GM19395 (cell line): ENCODE measurements around the gene KNDC1.
A peak's percentile ranks its signal among the peaks of the same experiment; 100 is the strongest.

Experiments
- ATAC-seq: cut with Tn5 transposase; IDR thresholded peaks from one replicate; pipeline ENCODE4 v1.9.1; 2021; ENCODE audit warnings: mild to moderate bottlenecking, moderate library complexity; ENCODE audit not compliant: unreplicated experiment

The KNDC1 gene

GRCh38 chr10:133237588-133238465, 77.8 kb downstream of the KNDC1 start, which contains the start of gene VENTX:
TSS of gene VENTX (plus strand) at chr10:133237855. CDS start at chr10:133237915, 60 bp downstream.
- no peak for ATAC-seq

- ATAC-seq = no peak
Observed at GRCh38 chr10:133238466-133238804, 78.4 kb downstream of the KNDC1 start.

DNA sequence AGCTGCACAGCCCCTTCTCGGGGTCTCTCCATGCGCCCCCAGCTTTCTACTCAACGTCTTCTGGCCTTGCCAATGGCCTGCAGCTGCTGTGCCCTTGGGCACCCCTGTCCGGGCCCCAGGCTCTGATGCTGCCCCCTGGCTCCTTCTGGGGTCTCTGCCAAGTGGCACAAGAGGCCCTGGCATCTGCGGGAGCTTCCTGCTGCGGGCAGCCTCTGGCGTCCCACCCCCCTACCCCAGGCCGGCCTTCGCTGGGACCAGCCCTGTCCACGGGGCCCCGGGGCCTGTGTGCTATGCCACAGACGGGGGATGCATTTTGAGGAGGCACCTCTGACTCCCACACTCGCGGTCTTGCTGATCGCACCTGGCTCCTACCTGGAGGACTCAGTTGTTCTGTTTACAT, 80.0 kb downstream of the KNDC1 start:
- no peak for ATAC-seq

DNA sequence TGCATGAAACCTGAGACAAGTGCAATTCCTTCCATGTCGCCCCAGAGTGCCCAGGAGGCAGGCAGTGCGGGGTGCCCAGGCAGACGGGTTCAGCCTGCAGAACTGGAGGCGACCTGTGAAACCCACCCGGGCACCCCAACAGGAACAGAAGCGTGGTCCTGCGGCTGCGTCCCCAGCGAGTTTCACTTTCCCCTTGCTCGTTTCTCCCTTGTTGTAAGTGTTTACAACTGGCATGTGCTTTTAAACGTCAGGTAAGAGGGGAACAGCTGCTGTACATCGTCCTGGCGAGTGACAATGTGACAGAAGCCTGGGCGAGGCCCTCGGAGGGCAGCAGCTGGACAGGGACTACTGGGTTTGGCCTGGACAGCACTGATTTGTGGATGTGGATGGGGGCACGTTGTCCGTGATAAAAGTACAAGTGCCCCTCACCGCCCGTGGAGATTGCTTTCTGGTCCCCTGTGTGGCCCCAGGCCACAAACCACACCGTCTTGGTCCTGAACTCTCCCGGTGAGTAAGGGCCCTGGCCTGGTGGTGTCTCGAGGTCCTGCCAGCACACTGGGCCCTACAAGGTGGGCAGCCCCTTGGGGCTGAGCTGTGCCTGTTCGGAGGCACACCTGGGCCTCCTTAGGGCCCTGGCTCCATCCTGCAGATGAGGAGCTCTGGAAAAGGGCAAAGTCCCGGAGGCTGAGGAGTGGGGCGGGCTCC, 81.6 kb downstream of the KNDC1 start:
- peak; percentile 65 for ATAC-seq

- no peak for ATAC-seq
Observed at GRCh38 chr10:133242611-133243356, 82.8 kb downstream of the KNDC1 start.

DNA sequence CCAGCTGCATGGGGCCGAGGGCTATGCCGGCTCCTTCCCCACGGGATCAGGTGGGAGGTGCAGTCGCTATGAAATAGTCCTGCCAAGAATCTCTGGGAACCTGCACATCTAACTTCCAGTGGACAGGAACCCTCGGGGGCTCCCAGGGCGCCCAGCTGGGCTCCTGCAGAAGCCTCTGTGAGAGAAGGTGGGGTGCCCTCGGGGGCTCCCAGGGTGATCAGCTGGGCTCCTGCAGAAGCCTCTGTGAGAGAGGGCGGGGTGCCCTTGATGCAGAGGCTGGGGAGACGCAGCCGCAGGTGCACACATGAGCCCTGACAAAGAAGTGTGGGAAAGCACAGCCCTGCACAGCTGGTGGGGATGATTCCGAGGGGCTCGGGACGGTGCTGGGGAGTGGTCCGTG, 83.6 kb downstream of the KNDC1 start:
- ATAC-seq = no peak

GRCh38 chr10:133245439-133246235, 85.6 kb downstream of the KNDC1 start:
- no peak for ATAC-seq

GRCh38 chr10:133246236-133246626, 86.2 kb downstream of the KNDC1 start:
- no peak for ATAC-seq

GRCh38 chr10:133247681-133248333, 87.8 kb downstream of the KNDC1 start:
- no peak for ATAC-seq

DNA sequence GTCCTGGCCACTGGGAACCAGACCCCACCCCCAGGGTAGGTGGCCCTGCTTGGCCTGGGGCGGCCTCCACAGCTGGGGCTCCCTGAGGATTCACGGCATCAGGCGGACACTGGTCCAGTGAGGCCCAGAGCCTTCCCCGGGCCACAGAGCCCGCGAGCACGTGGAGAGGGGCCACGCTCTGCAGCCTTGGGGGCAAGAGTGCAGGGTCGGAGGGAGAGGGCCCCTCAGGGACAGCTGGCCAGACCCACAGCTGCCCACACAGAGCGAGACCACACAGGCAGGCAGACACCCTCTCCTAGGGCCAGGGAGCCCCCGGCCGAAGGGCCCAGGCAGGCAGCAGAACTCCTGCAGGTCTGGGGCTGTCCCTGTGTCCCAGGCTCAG, 88.3 kb downstream of the KNDC1 start:
- ATAC-seq = no peak

DNA sequence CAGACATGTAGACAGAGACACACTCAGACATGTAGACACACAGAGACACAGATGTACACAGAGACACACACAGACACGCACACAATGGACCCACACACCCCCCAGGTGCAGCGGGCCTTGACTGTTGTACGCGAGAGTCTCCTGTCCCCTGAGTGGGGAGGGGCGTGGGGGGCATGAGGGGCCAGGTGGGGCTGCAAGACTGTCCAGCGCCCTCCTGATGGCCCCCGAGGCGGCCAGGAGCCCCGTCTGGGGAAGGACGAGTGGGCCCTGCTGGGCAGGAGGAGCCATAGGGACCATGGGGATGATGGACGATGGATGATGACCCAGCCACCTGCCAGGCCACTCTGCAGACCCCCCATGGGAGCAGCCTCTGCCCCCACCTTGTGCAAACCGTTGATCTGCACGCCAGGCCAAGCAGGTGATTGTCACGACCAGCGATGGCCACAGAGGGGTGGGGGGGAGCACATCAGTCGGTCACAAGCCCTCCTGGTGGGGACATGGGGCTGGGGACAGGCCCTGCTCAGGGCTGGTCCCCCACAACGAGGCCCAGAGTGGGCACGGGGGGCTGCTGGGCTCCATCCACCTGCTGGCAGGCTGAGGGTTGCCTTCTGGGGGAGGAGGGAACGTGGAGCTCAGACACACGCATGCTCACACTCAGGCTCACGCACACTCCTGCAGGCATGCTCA, 89.2 kb downstream of the KNDC1 start:
- no peak for ATAC-seq

GRCh38 chr10:133249975-133250754, 90.1 kb downstream of the KNDC1 start:
- no peak for ATAC-seq

DNA sequence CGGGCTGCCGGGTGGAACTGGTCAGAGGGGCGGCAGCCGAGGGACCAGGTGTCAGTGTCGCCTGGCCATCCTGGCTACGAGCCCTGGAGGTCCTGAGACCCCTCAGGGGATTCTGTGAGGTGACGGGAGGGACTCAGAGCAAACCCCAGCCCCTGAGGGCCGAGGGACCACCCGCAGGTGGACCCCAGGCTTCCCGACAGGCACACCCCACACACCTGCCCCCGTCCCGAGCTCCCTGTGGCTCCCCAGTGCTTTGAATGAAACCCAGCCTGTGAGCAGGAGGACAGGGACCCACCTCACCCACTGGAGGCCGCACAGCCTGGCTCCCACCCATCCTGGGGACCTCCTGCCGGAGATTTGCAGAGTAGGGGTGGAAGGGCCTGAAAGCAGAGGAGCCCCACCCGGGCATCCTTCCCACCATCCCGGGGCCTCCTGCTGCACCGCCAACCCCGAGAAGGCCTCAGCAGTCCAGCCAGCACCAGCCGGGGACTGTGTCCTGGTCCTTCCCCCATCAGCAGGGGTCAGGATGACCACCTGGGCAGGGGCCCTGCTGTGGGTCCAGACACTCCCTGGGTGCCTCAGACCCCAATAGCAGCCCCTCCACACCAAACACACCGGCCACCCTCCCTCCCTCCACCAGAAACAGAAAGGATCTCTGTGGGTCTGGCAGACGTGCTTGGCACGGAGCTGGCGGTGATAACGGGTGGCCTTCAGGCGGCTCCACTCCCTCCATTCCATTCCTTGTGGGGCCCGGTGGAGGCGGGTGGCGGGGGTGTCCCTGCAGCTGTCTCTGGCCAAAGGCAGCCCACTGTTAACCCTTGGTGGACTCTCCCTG, 91.6 kb downstream of the KNDC1 start:
- ATAC-seq = no peak

DNA sequence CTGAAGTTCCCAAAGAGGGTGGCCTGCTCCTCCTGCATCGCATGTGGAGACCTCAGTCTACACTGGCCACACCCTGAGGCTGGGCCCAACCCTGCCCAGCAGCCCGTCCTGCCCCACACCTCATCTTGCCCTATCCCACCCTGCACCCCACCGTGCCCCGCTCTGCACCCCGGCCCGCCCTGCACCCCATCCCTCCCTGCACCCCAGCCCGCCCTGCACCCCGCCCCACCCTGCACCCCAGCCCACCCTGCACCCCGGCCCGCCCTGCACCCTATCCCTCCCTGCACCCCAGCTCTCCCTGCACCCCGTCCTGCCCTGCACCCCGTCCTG, 92.2 kb downstream of the KNDC1 start:
- ATAC-seq = no peak

- no peak for ATAC-seq
Observed at GRCh38 chr10:133253361-133253955, 93.4 kb downstream of the KNDC1 start.

DNA sequence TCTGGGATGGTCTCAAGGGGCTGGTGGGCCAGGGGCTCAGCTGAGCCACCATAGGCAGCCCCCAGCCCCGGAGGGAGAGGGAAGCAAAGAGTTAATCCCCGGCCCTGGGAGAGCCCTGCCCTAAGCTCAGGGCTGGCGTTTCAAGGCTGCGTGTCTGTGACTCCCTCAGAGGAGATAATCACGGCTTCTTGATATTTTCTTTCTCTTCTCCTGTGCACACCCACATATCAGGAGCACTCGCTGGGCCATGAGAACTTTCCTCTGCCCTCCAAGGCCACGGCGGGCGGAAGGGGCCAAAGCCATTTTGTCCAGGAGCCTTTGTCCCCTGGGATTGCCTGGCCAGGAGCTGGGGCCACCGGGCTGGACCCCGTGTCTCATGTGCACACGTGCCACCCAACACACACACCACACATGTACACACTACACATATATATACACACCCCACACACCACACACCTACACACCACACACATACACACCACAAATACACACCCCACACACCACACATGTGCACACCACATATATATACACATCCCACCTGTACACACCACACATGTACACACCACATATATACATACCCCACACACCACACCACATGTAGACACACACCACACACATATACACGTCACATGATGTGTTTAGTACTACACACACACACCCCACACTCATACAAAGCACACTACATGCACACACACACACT, 94.6 kb downstream of the KNDC1 start:
- ATAC-seq = no peak

DNA sequence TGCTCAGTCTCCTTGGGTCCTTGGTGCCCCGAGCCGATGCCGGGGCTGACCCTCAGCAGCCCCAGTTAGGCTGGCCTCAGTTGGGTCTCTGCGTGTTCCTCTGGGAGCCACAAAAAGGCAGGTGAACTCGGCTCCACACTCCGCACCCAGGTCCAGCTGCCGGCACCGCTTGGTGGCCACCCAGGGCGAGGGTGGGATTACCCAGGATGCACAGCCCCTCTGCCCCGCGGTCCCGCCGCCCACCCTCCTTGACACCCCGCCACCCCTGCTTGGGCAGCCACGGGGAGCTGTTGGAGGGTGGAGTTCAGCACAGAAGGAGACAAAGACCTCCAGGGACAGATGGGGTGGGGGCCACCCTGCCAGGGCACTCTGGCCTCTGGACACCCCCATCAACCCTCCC, 95.3 kb downstream of the KNDC1 start:
- no peak for ATAC-seq
